ENCODE measurements around the gene BRD1.

GRCh38 chr22:49827271-49827852 lies 311 bp downstream of the BRD1 start:
- no peak for TF ChIP-seq TAF1 (IDR thresholded peaks at IDR 0.05; ENCODE audit: borderline replicate concordance, insufficient read depth, low read length)
- TF ChIP-seq FOXP2 (optimal IDR thresholded peaks at IDR 0.05; ENCODE audit: borderline replicate concordance, extremely low read depth, extremely low read length, insufficient read depth) = no peak
- no peak for TF ChIP-seq POLR2AphosphoS5 (IDR thresholded peaks at IDR 0.05; ENCODE audit: low read depth, low read length)
